ENCODE results near the gene P2RY8.

- TF ChIP-seq, protein P1, sequence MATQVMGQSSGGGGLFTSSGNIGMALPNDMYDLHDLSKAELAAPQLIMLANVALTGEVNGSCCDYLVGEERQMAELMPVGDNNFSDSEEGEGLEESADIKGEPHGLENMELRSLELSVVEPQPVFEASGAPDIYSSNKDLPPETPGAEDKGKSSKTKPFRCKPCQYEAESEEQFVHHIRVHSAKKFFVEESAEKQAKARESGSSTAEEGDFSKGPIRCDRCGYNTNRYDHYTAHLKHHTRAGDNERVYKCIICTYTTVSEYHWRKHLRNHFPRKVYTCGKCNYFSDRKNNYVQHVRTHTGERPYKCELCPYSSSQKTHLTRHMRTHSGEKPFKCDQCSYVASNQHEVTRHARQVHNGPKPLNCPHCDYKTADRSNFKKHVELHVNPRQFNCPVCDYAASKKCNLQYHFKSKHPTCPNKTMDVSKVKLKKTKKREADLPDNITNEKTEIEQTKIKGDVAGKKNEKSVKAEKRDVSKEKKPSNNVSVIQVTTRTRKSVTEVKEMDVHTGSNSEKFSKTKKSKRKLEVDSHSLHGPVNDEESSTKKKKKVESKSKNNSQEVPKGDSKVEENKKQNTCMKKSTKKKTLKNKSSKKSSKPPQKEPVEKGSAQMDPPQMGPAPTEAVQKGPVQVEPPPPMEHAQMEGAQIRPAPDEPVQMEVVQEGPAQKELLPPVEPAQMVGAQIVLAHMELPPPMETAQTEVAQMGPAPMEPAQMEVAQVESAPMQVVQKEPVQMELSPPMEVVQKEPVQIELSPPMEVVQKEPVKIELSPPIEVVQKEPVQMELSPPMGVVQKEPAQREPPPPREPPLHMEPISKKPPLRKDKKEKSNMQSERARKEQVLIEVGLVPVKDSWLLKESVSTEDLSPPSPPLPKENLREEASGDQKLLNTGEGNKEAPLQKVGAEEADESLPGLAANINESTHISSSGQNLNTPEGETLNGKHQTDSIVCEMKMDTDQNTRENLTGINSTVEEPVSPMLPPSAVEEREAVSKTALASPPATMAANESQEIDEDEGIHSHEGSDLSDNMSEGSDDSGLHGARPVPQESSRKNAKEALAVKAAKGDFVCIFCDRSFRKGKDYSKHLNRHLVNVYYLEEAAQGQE (IDR thresholded peaks at IDR 0.05; ENCODE audit: low read depth), result no peak
- TF ChIP-seq MAX (IDR thresholded peaks at IDR 0.05), result no peak
Observed at GRCh38 chrX:1453951-1454785, 82.8 kb downstream of the P2RY8 start.

All from Ishikawa (cell line).